ENCODE results near the gene PRKD1. TPM values are rescaled to one million over a fixed set of nuclear protein-coding genes. Genes with fewer than 3 reads are reported as not detected.

The PRKD1 gene
- 11.8 TPM for total RNA-seq

GRCh38 chr14:29927376-29928116 lies at the start of gene PRKD1:
Gene PRKD1, minus strand, starts transcription at chr14:29927847.
- intact Hi-C loops (cut with DNase I), result no loop called here

DNA sequence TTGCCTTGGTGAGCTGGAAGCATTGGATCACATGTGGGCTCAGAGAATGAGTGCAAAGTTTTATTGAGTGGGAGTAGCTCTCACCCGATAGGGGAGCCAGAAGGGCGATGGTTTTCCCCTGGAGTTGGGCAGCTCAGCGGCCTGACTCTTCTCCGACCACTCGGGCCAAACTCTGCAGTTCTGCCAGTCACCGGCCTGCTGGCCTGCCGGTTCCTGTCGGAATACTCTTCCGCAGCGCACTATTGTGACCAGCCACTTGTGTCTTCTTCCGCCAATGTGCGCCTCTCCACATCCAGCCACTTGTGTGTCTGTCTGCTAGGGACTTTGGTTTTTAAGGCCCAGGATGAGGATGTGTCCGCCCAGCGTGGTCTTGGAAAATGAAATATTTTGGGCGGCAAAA lies 43.5 kb upstream of the PRKD1 start:
- no peaks in the 10 kb centered on the region for H3K27me3 ChIP-seq
- no peaks in the 10 kb centered on the region for H3K4me1 ChIP-seq
- H3K4me3 ChIP-seq, result no peak overlapping the region
- DNase-seq (ENCODE audit: extremely low spot score in 2 of 2), result no peak
- intact Hi-C loops (cut with DNase I), result no loop called here
- H3K27ac ChIP-seq, result no peak overlapping the region
- no peaks in the 10 kb centered on the region for H3K36me3 ChIP-seq
- TF ChIP-seq, protein P1, sequence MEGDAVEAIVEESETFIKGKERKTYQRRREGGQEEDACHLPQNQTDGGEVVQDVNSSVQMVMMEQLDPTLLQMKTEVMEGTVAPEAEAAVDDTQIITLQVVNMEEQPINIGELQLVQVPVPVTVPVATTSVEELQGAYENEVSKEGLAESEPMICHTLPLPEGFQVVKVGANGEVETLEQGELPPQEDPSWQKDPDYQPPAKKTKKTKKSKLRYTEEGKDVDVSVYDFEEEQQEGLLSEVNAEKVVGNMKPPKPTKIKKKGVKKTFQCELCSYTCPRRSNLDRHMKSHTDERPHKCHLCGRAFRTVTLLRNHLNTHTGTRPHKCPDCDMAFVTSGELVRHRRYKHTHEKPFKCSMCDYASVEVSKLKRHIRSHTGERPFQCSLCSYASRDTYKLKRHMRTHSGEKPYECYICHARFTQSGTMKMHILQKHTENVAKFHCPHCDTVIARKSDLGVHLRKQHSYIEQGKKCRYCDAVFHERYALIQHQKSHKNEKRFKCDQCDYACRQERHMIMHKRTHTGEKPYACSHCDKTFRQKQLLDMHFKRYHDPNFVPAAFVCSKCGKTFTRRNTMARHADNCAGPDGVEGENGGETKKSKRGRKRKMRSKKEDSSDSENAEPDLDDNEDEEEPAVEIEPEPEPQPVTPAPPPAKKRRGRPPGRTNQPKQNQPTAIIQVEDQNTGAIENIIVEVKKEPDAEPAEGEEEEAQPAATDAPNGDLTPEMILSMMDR (IDR thresholded peaks at IDR 0.05), result no peak
- H3K9me3 ChIP-seq, result no peaks in the 10 kb centered on the region

More at GRCh38 chr14:29927376-29928116, at the start of gene PRKD1:
- no peaks in the 10 kb centered on the region for H3K27me3 ChIP-seq
- peak within 1 kb of the TSS; percentile 62 to 72 for H3K4me3 ChIP-seq
- no peaks in the 10 kb centered on the region for H3K9me3 ChIP-seq
- TF ChIP-seq POLR2A (IDR thresholded peaks at IDR 0.05), result no peak
- TF ChIP-seq, protein P1 (IDR thresholded peaks at IDR 0.05), result no peak
- no peak for TF ChIP-seq POLR2AphosphoS5 (IDR thresholded peaks at IDR 0.05; ENCODE audit: insufficient read depth in 1 of 2, low read depth in 1 of 2)
- no peaks in the 10 kb centered on the region for H3K36me3 ChIP-seq
- H3K4me1 ChIP-seq, result peaks cover 17% of the 10 kb centered on the region
- DNase-seq (ENCODE audit: extremely low spot score in 2 of 2), result no peak
- peak within 1 kb of the TSS; percentile 79 for H3K27ac ChIP-seq

GRCh38 chr14:29955087-29955486 lies 27.4 kb upstream of the PRKD1 start:
- H3K36me3 ChIP-seq, result no peaks in the 10 kb centered on the region
- no peak overlapping the region for H3K4me3 ChIP-seq
- H3K4me1 ChIP-seq, result no peaks in the 10 kb centered on the region
- H3K9me3 ChIP-seq, result no peaks in the 10 kb centered on the region
- TF ChIP-seq POLR2AphosphoS5 (IDR thresholded peaks at IDR 0.05; ENCODE audit: insufficient read depth in 1 of 2, low read depth in 1 of 2) (no peak), POLR2A (IDR thresholded peaks at IDR 0.05) (no peak)
- TF ChIP-seq, protein P1 (IDR thresholded peaks at IDR 0.05), result no peak
- no peak overlapping the region for H3K27ac ChIP-seq
- intact Hi-C loops (cut with DNase I), result no loop called here
- no peaks in the 10 kb centered on the region for H3K27me3 ChIP-seq
- DNase-seq (ENCODE audit: extremely low spot score in 2 of 2), result no peak

DNA sequence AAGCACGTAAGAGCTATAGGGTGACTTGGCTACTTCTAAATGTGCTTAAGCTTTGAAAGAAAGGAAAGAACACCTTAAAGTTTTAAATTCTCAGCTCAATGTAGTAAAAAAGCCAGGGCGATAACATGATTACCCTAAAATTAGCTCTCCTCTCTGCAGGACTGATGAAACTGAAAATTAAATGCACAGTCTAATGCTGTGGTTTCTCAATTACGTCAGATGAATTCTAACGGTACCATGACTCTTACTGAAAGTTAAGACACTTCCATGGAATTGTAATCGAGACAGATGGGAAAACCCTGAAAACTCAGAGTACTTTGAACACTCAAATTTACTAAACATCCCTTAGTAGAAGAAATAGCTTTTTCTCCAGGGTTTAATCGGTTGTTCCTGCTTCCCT lies 25.9 kb upstream of the PRKD1 start:
- intact Hi-C loops (cut with DNase I), result no loop called here
- Histone ChIP-seq H3K9me3 (no peaks in the 10 kb centered on the region), H3K27ac (no peak overlapping the region), H3K4me1 (no peaks in the 10 kb centered on the region), H3K36me3 (no peaks in the 10 kb centered on the region), H3K4me3 (no peak overlapping the region), H3K27me3 (no peaks in the 10 kb centered on the region)
- DNase-seq (ENCODE audit: extremely low spot score in 2 of 2), result no peak
- no peak for TF ChIP-seq POLR2AphosphoS5 (IDR thresholded peaks at IDR 0.05; ENCODE audit: insufficient read depth in 1 of 2, low read depth in 1 of 2)
- TF ChIP-seq, protein P1 (IDR thresholded peaks at IDR 0.05), result no peak
- no peak for TF ChIP-seq POLR2A (IDR thresholded peaks at IDR 0.05)

GRCh38 chr14:29944091-29944490 lies 16.4 kb upstream of the PRKD1 start:
- Histone ChIP-seq H3K27ac (no peak overlapping the region), H3K27me3 (no peaks in the 10 kb centered on the region), H3K4me3 (no peak overlapping the region), H3K4me1 (no peaks in the 10 kb centered on the region), H3K36me3 (no peaks in the 10 kb centered on the region), H3K9me3 (peaks cover 4% of the 10 kb centered on the region)
- intact Hi-C loops (cut with DNase I), result no loop called here
- TF ChIP-seq POLR2AphosphoS5 (IDR thresholded peaks at IDR 0.05; ENCODE audit: insufficient read depth in 1 of 2, low read depth in 1 of 2) (no peak), POLR2A (IDR thresholded peaks at IDR 0.05) (no peak)
- TF ChIP-seq, protein P1 (IDR thresholded peaks at IDR 0.05), result no peak
- no peak for DNase-seq (ENCODE audit: extremely low spot score in 2 of 2)
